ENCODE results near the gene TRPC1. TPM values are rescaled to one million over a fixed set of nuclear protein-coding genes. Genes with fewer than 3 reads are reported as not detected.
"Not testable (repeated sequence)": the region's sequence is repeated elsewhere in the genome, so short reads cannot be mapped to it uniquely, and the experiment has no call there.

Gene TRPC1
- total RNA-seq, 3 donors from 2014 or later: 0.87 to 11.4 (median 2.0) TPM

DNA sequence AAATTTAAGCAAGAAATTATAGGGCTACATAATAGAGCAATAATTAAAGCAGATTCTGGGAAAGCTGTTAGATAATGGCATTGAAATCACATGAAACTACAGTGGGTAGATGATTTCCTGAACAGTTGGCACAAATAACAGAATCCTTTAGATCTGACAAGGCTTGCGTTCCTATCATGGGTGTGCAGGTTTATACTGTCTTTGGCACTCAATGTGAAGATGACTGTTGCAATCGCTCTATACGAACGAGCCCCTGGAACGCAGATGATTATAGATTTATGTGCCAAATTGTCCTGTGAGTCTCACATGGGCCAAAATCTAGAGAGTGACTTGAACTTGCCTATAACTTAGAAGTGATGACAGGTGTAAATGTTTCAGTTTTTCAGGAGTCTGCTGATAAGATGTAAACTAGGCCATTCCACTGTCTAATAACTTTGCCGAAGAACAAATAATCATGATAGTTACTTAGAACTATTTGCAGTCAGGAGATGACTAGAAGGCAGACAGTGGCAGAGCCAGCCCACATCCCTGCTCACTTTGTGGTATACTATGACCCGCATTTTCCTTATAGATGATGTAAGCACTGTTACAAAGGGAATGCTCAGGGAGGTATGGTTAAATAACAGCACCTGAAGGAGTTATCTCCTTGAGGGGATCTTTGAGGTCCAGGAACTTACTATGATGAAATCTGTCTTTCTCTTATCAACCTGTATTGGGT is 30.5 kb upstream of the TRPC1 start:
- no peaks in the 10 kb centered on the region for H3K4me1 ChIP-seq (ENCODE audit: low read depth)
- ATAC-seq: no peak
- no peak overlapping the region for H3K4me3 ChIP-seq
- no peak for DNase-seq
- H3K36me3 ChIP-seq (ENCODE audit: low read depth): no peaks in the 10 kb centered on the region
- TF ChIP-seq CTCF (IDR thresholded peaks at IDR 0.05): no peak
- no peaks in the 10 kb centered on the region for H3K9me3 ChIP-seq
- intact Hi-C loops (cut with DNase I, micrococcal nuclease): no loop called here

- Histone ChIP-seq H3K4me3 (no peak overlapping the region), H3K4me1 (ENCODE audit: low read depth) (no peaks in the 10 kb centered on the region), H3K36me3 (ENCODE audit: low read depth) (no peaks in the 10 kb centered on the region), H3K9me3 (no peaks in the 10 kb centered on the region)
- TF ChIP-seq CTCF (IDR thresholded peaks at IDR 0.05): no peak
- intact Hi-C loops (cut with DNase I, micrococcal nuclease): no loop called here
- DNase-seq (no peak), ATAC-seq (peak; percentile 56)
Measured at GRCh38 chr3:142694225-142694624, 29.6 kb upstream of the TRPC1 start.

DNA sequence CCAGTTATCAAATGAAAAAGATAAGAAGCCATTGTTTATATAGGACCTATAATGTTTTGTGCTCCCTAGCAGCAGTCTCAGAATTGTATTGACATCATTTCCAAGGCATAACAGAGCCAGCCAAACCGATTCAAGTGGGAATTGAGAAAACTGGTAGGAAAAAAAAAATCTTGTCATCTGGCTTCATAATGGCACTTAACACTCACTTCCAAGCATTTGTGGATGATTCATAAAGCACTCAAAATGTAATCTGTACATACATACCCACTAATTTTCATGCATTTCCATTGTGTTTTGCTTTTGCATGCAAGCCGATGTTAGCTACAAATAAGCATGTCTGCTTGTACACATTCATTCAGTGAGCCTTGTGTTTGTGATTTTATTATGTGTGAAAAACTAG is 18.6 kb upstream of the TRPC1 start:
- Histone ChIP-seq H3K36me3 (ENCODE audit: low read depth) (no peaks in the 10 kb centered on the region), H3K4me1 (ENCODE audit: low read depth) (no peaks in the 10 kb centered on the region), H3K4me3 (no peak overlapping the region), H3K9me3 (no peaks in the 10 kb centered on the region)
- ATAC-seq: no peak
- intact Hi-C loops (cut with DNase I, micrococcal nuclease): no loop called here
- TF ChIP-seq CTCF (IDR thresholded peaks at IDR 0.05): no peak
- no peak for DNase-seq

- intact Hi-C loops (cut with DNase I, micrococcal nuclease): no loop called here
- no peaks in the 10 kb centered on the region for H3K4me1 ChIP-seq (ENCODE audit: low read depth)
- H3K9me3 ChIP-seq: no peaks in the 10 kb centered on the region
- H3K36me3 ChIP-seq (ENCODE audit: low read depth): no peaks in the 10 kb centered on the region
- no peak for ATAC-seq
- DNase-seq: no peak
- no peak for TF ChIP-seq CTCF (IDR thresholded peaks at IDR 0.05)
- H3K4me3 ChIP-seq: no peak overlapping the region
Measured at GRCh38 chr3:142706321-142707127, 17.3 kb upstream of the TRPC1 start.

DNA sequence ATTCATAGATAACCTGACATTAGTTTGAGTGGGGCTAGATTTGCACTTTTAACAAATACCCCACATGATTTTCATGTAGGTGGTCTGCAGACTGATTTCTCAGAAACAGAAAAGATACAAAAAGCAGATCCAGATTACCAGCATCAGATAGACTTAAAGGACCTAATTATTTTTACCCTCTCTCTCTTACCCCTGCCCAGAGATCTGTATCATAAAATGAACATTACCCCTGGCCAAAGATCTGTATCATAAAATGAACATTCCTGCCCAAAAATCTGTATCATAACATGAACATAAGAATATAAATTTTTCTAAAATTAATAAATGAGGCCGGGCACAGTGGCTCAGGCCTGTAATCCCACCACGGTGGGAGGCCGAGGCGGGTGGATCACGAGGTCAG is 14.6 kb upstream of the TRPC1 start:
- no peak for ATAC-seq

GRCh38 chr3:142714882-142715281 is 9.0 kb upstream of the TRPC1 start:
- H3K36me3 ChIP-seq (ENCODE audit: low read depth); H3K9me3 ChIP-seq; intact Hi-C loops (cut with DNase I, micrococcal nuclease); DNase-seq; H3K4me1 ChIP-seq (ENCODE audit: low read depth); H3K4me3 ChIP-seq; ATAC-seq: not testable (repeated sequence)

More for the DNA sequence above, 14.6 kb upstream of the TRPC1 start:
- no peak for DNase-seq
- Histone ChIP-seq H3K4me3 (no peak overlapping the region), H3K9me3 (no peaks in the 10 kb centered on the region), H3K4me1 (ENCODE audit: low read depth) (no peaks in the 10 kb centered on the region), H3K36me3 (ENCODE audit: low read depth) (no peaks in the 10 kb centered on the region)
- TF ChIP-seq CTCF (IDR thresholded peaks at IDR 0.05): no peak
- intact Hi-C loops (cut with DNase I, micrococcal nuclease): no loop called here

Data from mucosa of descending colon (tissue), 3 donors.